DMS114 treated with DMSO at 0.1 percent for 48 hours (cell line): Measurements from ENCODE around the gene FXYD4.
"Not testable (repeated sequence)": the region's sequence is repeated elsewhere in the genome, so short reads cannot be mapped to it uniquely, and the experiment has no call there.

Experiments
- DNase-seq: peaks from one replicate; lab custom pipeline; 2025; ENCODE audit not compliant: unreplicated experiment; lab: John Stamatoyannopoulos, UW

Gene FXYD4

DNA sequence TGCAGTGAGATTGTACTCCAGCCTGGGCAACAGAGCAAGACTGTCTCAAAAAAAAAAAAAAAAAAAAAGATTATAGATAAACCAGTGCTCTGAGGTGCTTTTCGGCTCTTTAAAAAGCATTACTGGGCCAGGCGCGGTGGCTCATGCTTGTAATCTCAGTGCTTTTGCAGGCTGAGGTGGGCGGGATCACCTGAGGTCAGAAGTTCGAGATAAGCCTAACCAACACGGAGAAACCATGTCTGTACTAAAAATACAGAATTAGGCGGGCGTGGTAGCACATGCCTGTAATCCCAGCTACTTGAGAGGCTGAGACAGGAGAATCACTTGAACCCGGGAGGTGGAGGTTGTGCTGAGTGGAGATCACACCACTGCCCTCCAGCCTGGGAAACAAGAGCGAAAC, 44.1 kb downstream of the FXYD4 start:
- no peak for DNase-seq

DNA sequence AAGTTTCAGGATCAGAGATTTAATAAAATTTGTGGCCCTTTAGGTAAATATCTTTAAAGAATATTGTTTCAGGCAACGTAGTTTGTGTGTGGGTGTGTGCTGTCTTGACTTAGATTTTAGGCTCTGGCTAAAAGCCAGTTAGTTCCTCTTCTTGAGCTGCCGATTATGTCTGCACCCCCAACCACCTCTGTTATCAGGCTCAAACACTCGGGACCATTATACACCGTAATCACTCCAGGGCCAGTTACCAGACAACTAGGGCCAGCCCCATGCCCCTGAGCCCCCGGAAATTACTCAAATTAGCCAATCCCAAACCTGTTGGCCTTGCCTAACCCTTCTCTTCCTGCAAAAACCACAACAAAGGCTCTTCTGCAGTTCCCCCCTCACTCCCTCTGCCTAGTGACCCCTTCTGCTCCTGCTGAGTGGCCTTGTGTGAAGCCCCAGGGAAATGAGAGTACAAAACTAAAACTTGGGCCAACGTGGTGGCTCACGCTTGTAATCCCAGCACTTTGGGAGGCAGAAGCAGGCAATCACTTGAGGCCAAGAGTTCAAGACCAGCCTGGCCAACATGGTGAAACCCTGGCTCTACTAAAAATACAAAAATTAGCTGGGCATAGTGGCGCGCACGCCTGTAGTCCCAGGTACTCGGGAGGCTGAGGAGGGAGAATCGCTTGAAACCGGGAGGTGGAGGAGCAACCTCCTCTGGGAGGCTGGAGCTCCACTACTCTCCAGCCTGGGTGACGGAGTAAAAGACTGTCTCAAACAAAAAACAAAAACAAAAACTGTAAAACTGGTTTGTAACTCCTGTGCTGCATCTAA, 46.7 kb downstream of the FXYD4 start:
- no peak for DNase-seq

DNA sequence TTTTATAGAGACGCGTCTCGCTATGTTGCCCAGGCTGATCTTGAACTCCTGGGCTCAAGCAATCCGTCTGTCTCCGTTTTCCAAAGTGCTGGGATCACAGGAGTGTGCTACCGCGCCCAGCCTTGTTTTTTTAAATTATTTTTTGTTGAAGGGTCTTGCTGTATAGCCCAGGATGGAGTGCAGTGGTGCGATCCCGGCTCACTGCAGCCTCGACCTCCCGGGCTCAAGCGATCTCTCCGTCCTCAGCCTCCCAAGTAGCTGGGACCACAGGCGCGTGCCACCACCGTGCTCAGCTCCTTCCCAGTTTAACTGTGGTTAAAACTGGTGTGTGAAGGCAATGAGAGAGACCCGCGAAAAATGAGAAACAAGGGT, 48.5 kb downstream of the FXYD4 start:
- no peak for DNase-seq

DNA sequence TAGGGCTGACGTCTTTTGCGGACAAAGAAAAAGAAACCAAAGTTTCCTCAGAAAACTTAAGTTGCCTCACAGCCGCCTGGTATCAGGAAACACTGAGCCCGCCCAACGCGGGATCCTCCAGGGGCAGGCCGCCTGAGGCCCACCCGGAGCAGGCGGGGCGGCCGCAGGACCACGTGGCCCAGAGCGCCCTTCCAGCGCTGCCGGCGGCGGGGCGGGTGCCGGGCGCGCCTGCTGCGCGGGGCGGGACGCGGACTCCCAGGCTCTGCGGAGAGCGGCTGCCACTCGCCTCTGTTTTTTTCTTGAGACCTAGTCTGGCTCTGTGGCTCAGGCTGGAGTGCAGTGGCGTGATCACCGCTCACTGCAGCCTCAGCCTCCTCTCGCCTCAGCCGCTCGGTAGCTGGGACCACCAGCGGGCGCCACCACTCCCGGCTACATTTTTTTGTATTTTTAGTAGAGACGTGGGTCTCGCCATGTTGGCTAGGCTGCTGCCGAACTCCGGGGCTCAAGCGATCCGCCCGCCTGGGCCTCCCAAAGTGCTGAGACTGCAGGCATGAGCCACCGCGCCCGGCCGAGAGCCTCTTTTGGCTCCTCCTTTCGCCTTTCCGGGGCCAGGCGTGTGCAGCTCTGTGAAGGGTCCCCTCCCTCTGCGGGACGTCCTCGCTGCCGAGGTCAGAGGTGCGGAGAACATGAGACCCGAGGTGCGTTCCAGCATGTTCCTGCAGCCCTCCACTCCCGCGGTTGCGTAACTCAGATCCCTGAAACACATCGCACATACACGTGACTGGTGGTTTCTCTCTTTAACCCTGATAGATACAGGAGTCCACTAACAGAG, 49.1 kb downstream of the FXYD4 start:
- peak; percentile 60 for DNase-seq

DNA sequence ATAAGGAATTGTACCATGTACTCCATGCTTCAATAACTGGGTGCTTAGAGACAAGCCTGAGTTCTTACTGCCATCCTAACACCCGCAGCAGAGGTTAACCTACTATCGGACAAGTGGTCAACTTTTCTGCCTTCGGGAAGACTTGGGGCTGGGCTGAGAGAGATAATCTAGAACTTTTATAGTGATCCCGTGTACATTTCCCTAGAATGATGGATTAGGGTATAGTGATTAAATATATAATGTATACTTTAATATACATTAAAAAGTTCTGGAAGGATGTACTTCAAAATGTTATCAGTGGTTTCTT, 49.7 kb downstream of the FXYD4 start:
- DNase-seq, result no peak

DNA sequence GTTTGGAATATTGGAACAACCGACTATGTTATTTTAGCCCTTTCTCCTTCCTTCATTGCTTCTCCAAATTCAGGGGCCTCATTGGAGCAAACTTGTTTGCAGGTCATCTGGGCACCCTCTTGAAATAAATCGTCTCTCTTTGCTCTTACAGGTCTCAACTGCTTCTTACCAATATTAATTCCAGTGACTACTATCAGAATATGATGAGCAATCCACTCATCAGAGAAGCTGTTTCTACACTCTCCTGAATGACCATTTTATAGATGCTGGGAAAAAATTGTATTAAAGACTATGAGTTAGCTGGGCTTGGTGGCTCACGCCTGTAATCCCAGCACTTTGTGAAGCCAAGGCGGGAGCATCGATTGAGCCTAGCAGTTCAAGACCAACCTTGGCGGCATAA, 50.1 kb downstream of the FXYD4 start:
- DNase-seq, result no peak

DNA sequence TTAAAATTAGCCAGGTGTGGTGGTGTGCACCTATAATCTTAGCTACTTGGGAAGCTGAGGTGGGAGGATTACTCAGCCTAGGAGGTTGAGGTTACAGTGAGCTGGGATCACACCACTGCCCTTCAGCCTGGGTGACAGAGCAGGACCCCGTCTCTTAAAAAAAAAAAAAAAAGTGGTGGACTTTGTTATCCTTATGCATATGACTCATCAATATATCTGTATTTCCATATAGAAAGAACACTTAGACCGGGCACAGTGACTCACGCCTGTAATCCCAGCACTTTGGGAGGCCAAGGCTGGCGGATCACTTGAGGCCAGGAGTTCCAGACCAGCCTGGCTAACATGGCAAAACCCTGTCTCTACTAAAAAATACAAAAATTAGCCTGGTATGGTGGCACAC, 50.5 kb downstream of the FXYD4 start:
- not testable (repeated sequence) for DNase-seq

DNA sequence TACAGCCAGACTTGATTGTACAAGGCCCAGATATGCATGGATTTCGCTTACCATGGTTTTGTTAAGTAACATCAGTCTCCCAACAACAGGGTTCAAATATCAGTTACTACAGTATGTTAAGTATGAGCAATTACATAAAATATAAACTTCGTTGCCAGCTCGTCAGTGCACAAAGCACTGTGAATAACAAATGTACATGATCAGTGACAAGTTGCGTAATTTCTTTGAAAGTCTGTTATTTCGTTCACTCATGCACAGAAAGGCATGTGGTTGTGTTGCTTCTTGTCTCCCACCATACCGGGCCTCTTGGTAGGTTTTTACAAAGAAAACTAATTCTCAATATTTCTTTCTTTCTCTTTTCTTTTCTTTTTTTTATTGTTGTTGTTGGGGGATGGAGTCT, 53.0 kb downstream of the FXYD4 start:
- DNase-seq, result no peak
